ENCODE measurements around the gene ZNF3.

Gene ZNF3

DNA sequence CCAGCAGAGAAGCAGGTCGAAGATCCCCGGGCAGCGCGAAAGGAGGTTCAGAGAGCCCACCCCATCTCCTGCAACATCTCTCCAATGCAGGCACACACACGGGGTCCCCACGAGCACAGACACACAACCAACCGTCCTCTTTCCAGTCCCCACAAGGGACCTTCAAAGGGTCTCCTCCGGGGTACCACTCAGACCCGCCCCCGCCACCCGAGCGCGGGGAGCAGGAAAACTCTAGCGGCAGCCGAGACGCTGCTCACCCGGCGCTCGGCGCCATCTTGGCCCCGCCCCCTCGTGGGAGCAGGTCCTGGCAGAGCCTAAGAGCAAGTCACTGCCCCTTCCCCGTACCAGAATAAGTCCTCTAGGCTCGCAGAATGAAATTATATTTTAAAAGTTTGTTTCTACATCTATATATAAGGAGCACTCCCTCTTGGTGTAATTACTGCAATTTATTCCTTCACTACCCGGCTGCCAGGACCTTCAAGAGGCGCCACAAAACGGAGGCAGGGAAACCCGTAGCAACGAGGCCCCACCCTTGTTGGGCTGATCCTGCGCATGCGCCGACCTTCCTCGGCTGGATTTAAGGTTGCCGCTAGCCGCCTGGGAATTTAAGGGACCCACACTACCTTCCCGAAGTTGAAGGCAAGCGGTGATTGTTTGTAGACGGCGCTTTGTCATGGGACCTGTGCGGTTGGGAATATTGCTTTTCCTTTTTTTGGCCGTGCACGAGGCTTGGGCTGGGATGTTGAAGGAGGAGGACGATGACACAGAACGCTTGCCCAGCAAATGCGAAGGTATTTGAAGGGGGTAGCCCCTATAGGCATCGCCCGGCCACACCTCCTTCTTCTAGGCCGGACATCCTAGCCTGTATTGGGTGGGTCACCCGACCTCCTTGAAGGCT, 37.8 kb upstream of the ZNF3 start, which contains the start of the genes CNPY4 and TAF6:
TSS of gene CNPY4 (plus strand) at position 563 of the 898 bp plus-strand sequence. CDS start at position 674, 111 bp downstream.
TSS of gene TAF6 (minus strand) at position 287 of the 898 bp plus-strand sequence. CDS start 5,149 bp downstream, outside the sequence.
- peak within 1 kb of the TSS; percentile 87 for H3K4me3 ChIP-seq (ENCODE audit: low read depth, low read length)
- TF ChIP-seq CTCF (IDR thresholded peaks at IDR 0.05; ENCODE audit: low read depth, low read length): no peak

GRCh38 chr7:100118388-100119071, 37.0 kb upstream of the ZNF3 start:
- TF ChIP-seq CTCF (IDR thresholded peaks at IDR 0.05; ENCODE audit: low read depth, low read length): no peak
- peak overlapping the region; percentile 87 for H3K4me3 ChIP-seq (ENCODE audit: low read depth, low read length)

GRCh38 chr7:100115026-100115425, 33.5 kb upstream of the ZNF3 start:
- H3K4me3 ChIP-seq (ENCODE audit: low read depth, low read length): no peak overlapping the region
- no peak for TF ChIP-seq CTCF (IDR thresholded peaks at IDR 0.05; ENCODE audit: low read depth, low read length)

DNA sequence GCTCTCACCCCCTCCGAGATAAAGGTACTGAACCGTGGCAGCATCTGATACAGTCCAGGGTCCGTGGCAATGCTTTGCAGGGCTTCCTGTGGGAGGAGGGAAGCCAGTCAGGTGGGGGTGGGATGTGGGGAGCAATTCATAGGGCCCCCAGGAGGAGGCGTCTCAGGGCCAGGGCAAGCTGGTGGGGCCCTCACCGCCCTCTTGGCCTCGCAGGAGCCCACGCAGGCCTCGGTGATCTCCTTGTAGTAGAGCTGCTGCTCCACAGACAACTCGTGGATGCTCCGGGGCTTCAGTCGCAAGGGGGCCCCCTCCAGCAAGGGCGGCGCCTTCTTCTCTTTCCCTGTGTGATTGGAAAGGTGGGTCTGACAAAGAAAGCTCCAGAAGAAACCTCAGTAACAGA, 30.4 kb upstream of the ZNF3 start:
- H3K4me3 ChIP-seq (ENCODE audit: low read depth, low read length): no peak overlapping the region
- TF ChIP-seq CTCF (IDR thresholded peaks at IDR 0.05; ENCODE audit: low read depth, low read length): no peak

DNA sequence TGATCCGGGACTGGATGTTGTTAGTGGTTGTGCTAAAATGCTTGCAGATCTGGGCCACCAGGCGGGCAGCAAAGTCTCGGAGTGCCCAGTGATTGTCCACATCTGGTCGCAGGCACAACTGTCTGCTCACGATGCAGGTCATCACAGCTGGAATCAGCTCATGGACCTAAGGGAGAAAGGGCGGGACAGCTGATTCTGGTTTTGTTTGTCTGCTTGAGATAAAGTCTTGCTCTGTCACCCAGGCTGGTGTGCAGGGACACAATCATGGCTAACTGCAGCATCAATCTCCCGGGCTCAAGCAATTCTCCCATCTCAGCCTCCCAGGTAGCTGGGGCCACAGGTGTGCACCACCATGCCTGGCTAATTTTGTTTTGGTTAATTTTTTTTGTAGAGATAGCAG, 29.6 kb upstream of the ZNF3 start:
- no peak overlapping the region for H3K4me3 ChIP-seq (ENCODE audit: low read depth, low read length)
- no peak for TF ChIP-seq CTCF (IDR thresholded peaks at IDR 0.05; ENCODE audit: low read depth, low read length)

- no peak overlapping the region for H3K4me3 ChIP-seq (ENCODE audit: low read depth, low read length)
- no peak for TF ChIP-seq CTCF (IDR thresholded peaks at IDR 0.05; ENCODE audit: low read depth, low read length)
These were observed 28.1 kb upstream of the ZNF3 start for GRCh38 chr7:100109521-100110163.

Measured in WI38 (cell line).